ENCODE results near the gene TTLL3.
A peak's percentile ranks its signal among the peaks of the same experiment; 100 is the strongest.

Gene TTLL3

GRCh38 chr3:9787714-9788113, 22.3 kb upstream of the TTLL3 start:
- peaks cover 59% of the 10 kb centered on the region for H3K4me1 Mint-ChIP-seq
- H3K36me3 Mint-ChIP-seq (ENCODE audit: low read depth) = peaks cover 60% of the 10 kb centered on the region

GRCh38 chr3:9791127-9791526, 18.9 kb upstream of the TTLL3 start:
- Mint-ChIP-seq H3K4me3 (peak overlapping the region; percentile 99), H3K27ac (no peak overlapping the region), H3K4me1 (peaks cover 77% of the 10 kb centered on the region), H3K9me3 (no peaks in the 10 kb centered on the region), H3K27me3 (no peaks in the 10 kb centered on the region), H3K36me3 (ENCODE audit: low read depth) (peaks cover 59% of the 10 kb centered on the region)
- DNase-seq (no peak), ATAC-seq (no peak)

More at GRCh38 chr3:9787714-9788113, 22.3 kb upstream of the TTLL3 start:
- Mint-ChIP-seq H3K27ac (peak overlapping the region; percentile 90), H3K27me3 (no peaks in the 10 kb centered on the region), H3K9me3 (no peaks in the 10 kb centered on the region), H3K4me3 (peak overlapping the region; percentile 52)
- peak; percentile 65 for ATAC-seq
- DNase-seq = peak; percentile 23

GRCh38 chr3:9791790-9792404, 18.2 kb upstream of the TTLL3 start:
- peaks cover 74% of the 10 kb centered on the region for H3K4me1 Mint-ChIP-seq
- no peaks in the 10 kb centered on the region for H3K9me3 Mint-ChIP-seq
- H3K4me3 Mint-ChIP-seq = peak overlapping the region; percentile 99
- no peaks in the 10 kb centered on the region for H3K27me3 Mint-ChIP-seq
- H3K36me3 Mint-ChIP-seq (ENCODE audit: low read depth) = peaks cover 55% of the 10 kb centered on the region
- ATAC-seq (no peak), DNase-seq (no peak)
- H3K27ac Mint-ChIP-seq = peak overlapping the region; percentile 100

- H3K4me3 Mint-ChIP-seq = peak within 1 kb of the TSS; percentile 99
- H3K4me1 Mint-ChIP-seq = peaks cover 74% of the 10 kb centered on the region
- ATAC-seq = peak; percentile 84
- H3K27me3 Mint-ChIP-seq = no peaks in the 10 kb centered on the region
- H3K27ac Mint-ChIP-seq = peak within 1 kb of the TSS; percentile 100
- H3K9me3 Mint-ChIP-seq = no peaks in the 10 kb centered on the region
- H3K36me3 Mint-ChIP-seq (ENCODE audit: low read depth) = peaks cover 57% of the 10 kb centered on the region
- DNase-seq = peak; percentile 92
Measured at GRCh38 chr3:9792405-9793160, 17.5 kb upstream of the TTLL3 start, which contains the start of the genes ARPC4 and TADA3. Gene ARPC4 (plus strand): TSS chr3:9793082. CDS start chr3:9793122, 40 bp downstream. Gene TADA3 (minus strand): TSS chr3:9792473. CDS start chr3:9791466, 1,007 bp downstream.

GRCh38 chr3:9793161-9793781, 16.8 kb upstream of the TTLL3 start:
- H3K36me3 Mint-ChIP-seq (ENCODE audit: low read depth) = peaks cover 61% of the 10 kb centered on the region
- H3K27me3 Mint-ChIP-seq = no peaks in the 10 kb centered on the region
- peak; percentile 29 for ATAC-seq
- H3K9me3 Mint-ChIP-seq = no peaks in the 10 kb centered on the region
- peak; percentile 38 for DNase-seq
- peak overlapping the region; percentile 99 for H3K4me3 Mint-ChIP-seq
- H3K27ac Mint-ChIP-seq = peak overlapping the region; percentile 100
- peaks cover 69% of the 10 kb centered on the region for H3K4me1 Mint-ChIP-seq

GRCh38 chr3:9794400-9794799, 15.7 kb upstream of the TTLL3 start:
- H3K4me3 Mint-ChIP-seq = peak overlapping the region; percentile 99
- H3K36me3 Mint-ChIP-seq (ENCODE audit: low read depth) = peaks cover 62% of the 10 kb centered on the region
- ATAC-seq (no peak), DNase-seq (no peak)
- no peaks in the 10 kb centered on the region for H3K9me3 Mint-ChIP-seq
- peak overlapping the region; percentile 87 for H3K27ac Mint-ChIP-seq
- peaks cover 61% of the 10 kb centered on the region for H3K4me1 Mint-ChIP-seq
- H3K27me3 Mint-ChIP-seq = no peaks in the 10 kb centered on the region

- Mint-ChIP-seq H3K27ac (peak overlapping the region; percentile 86), H3K27me3 (no peaks in the 10 kb centered on the region), H3K4me3 (peak overlapping the region; percentile 70), H3K36me3 (ENCODE audit: low read depth) (peaks cover 62% of the 10 kb centered on the region), H3K9me3 (no peaks in the 10 kb centered on the region), H3K4me1 (peaks cover 57% of the 10 kb centered on the region)
- DNase-seq (no peak), ATAC-seq (no peak)
Measured at GRCh38 chr3:9795207-9795606, 14.9 kb upstream of the TTLL3 start.

GRCh38 chr3:9797196-9797945, 12.7 kb upstream of the TTLL3 start:
- DNase-seq = no peak
- H3K27ac Mint-ChIP-seq = no peak overlapping the region
- no peak overlapping the region for H3K4me3 Mint-ChIP-seq
- H3K4me1 Mint-ChIP-seq = peaks cover 39% of the 10 kb centered on the region
- no peaks in the 10 kb centered on the region for H3K27me3 Mint-ChIP-seq
- peaks cover 66% of the 10 kb centered on the region for H3K36me3 Mint-ChIP-seq (ENCODE audit: low read depth)
- no peak for ATAC-seq
- H3K9me3 Mint-ChIP-seq = no peaks in the 10 kb centered on the region

- Mint-ChIP-seq H3K36me3 (ENCODE audit: low read depth) (peaks cover 72% of the 10 kb centered on the region), H3K4me1 (peaks cover 19% of the 10 kb centered on the region), H3K27me3 (no peaks in the 10 kb centered on the region), H3K27ac (no peak overlapping the region), H3K9me3 (no peaks in the 10 kb centered on the region), H3K4me3 (no peak overlapping the region)
- no peak for DNase-seq
- no peak for ATAC-seq
Measured at GRCh38 chr3:9800529-9800928, 9.5 kb upstream of the TTLL3 start.

- no peaks in the 10 kb centered on the region for H3K9me3 Mint-ChIP-seq
- no peak overlapping the region for H3K27ac Mint-ChIP-seq
- H3K4me3 Mint-ChIP-seq = no peak overlapping the region
- H3K27me3 Mint-ChIP-seq = no peaks in the 10 kb centered on the region
- ATAC-seq (no peak), DNase-seq (no peak)
- H3K36me3 Mint-ChIP-seq (ENCODE audit: low read depth) = peaks cover 63% of the 10 kb centered on the region
- peaks cover 16% of the 10 kb centered on the region for H3K4me1 Mint-ChIP-seq
Measured at GRCh38 chr3:9803494-9803893, 6.6 kb upstream of the TTLL3 start.

GRCh38 chr3:9804996-9805395, 5.1 kb upstream of the TTLL3 start:
- peaks cover 28% of the 10 kb centered on the region for H3K4me1 Mint-ChIP-seq
- no peak for DNase-seq
- ATAC-seq = no peak
- peaks cover 54% of the 10 kb centered on the region for H3K36me3 Mint-ChIP-seq (ENCODE audit: low read depth)
- H3K27ac Mint-ChIP-seq = no peak overlapping the region
- no peak overlapping the region for H3K4me3 Mint-ChIP-seq
- H3K27me3 Mint-ChIP-seq = no peaks in the 10 kb centered on the region
- H3K9me3 Mint-ChIP-seq = no peaks in the 10 kb centered on the region

- peaks cover 51% of the 10 kb centered on the region for H3K36me3 Mint-ChIP-seq (ENCODE audit: low read depth)
- no peaks in the 10 kb centered on the region for H3K9me3 Mint-ChIP-seq
- no peak overlapping the region for H3K4me3 Mint-ChIP-seq
- peaks cover 32% of the 10 kb centered on the region for H3K4me1 Mint-ChIP-seq
- DNase-seq (no peak), ATAC-seq (no peak)
- H3K27ac Mint-ChIP-seq = no peak overlapping the region
- no peaks in the 10 kb centered on the region for H3K27me3 Mint-ChIP-seq
Measured at GRCh38 chr3:9806137-9806536, 3.9 kb upstream of the TTLL3 start.

GRCh38 chr3:9806688-9807589, 3.1 kb upstream of the TTLL3 start:
- peaks cover 54% of the 10 kb centered on the region for H3K36me3 Mint-ChIP-seq (ENCODE audit: low read depth)
- H3K4me1 Mint-ChIP-seq = peaks cover 35% of the 10 kb centered on the region

More at GRCh38 chr3:9806688-9807589, 3.1 kb upstream of the TTLL3 start:
- DNase-seq (no peak), ATAC-seq (no peak)
- no peaks in the 10 kb centered on the region for H3K27me3 Mint-ChIP-seq
- no peaks in the 10 kb centered on the region for H3K9me3 Mint-ChIP-seq
- H3K27ac Mint-ChIP-seq = peak overlapping the region; percentile 41
- no peak overlapping the region for H3K4me3 Mint-ChIP-seq

Data from activated naive CD8-positive, alpha-beta T cell treated with anti-CD3 and anti-CD28 coated beads, Interleukin-2, amount 50 U/mL, for 24 hours (primary cell).